ENCODE data around the gene ITGB1. TPM values are rescaled to one million over a fixed set of nuclear protein-coding genes. Genes with fewer than 3 reads are reported as not detected.

ITGB1 gene
- total and polyA plus RNA-seq, 2 of the 8 experiments (the other 6 are each of a cell fraction or from before 2014, with no cell fraction given): 82.7 to 321 TPM

GRCh38 chr10:32890444-32890843 lies 67.6 kb downstream of the ITGB1 start:
- no peak for TF ChIP-seq SIRT6 (IDR thresholded peaks at IDR 0.05; ENCODE audit: low read length)
- Histone ChIP-seq H3K27me3 (replicated peaks in 1 of 4; ENCODE audit: control insufficient read depth in 3 of 4, extremely low read depth in 1 of 4, insufficient read depth in 3 of 4, low read length in 3 of 4) (no peaks in the 10 kb centered on the region), H2BK120ac (replicated peaks; ENCODE audit: low read depth, low read length) (no peak overlapping the region), H3K4me3 (ENCODE audit: extremely low read depth in 1 of 4, insufficient read depth in 2 of 4, low read depth in 3 of 4, low read length in 4 of 4) (no peak overlapping the region), H4K5ac (ENCODE audit: insufficient read length, low read depth, low read length) (no peak overlapping the region), H3K23me2 (ENCODE audit: low read depth, low read length) (no peaks in the 10 kb centered on the region), H3K4ac (replicated peaks; ENCODE audit: insufficient read length, low read depth, low read length) (no peak overlapping the region), H3K56ac (replicated peaks; ENCODE audit: insufficient read length, low read depth, low read length) (no peak overlapping the region), H3K79me2 (ENCODE audit: control insufficient read depth in 1 of 2, insufficient read depth in 2 of 2, low read length in 2 of 2) (no peaks in the 10 kb centered on the region), H2BK20ac (ENCODE audit: low read length) (no peak overlapping the region), H2AFZ (ENCODE audit: low read length) (no peak overlapping the region), H4K91ac (replicated peaks; ENCODE audit: insufficient read length, low read length) (no peak overlapping the region), H4K8ac (ENCODE audit: extremely low read depth, insufficient read depth, low read length) (no peak overlapping the region), H3K27ac (ENCODE audit: low read depth, low read length) (no peak overlapping the region), H3K4me2 (ENCODE audit: insufficient read depth in 1 of 2, low read depth in 2 of 2, low read length in 2 of 2) (no peak overlapping the region), H3K4me1 (replicated peaks in 1 of 4; ENCODE audit: control insufficient read depth in 3 of 4, insufficient read depth in 4 of 4, low read length in 3 of 4) (peaks cover 0 to 7% (median 2%) of the 10 kb centered on the region in 4 experiments; a peak in 1 of 7 replicates), H2BK15ac (ENCODE audit: low read length) (no peak overlapping the region), H3K14ac (ENCODE audit: insufficient read length) (no peak overlapping the region), H2BK12ac (ENCODE audit: low read depth, low read length) (no peak overlapping the region), H3K23ac (ENCODE audit: insufficient read length) (no peak overlapping the region), H2AK5ac (ENCODE audit: low read depth, low read length) (no peak overlapping the region), H4K20me1 (replicated peaks in 1 of 2; ENCODE audit: control insufficient read depth in 1 of 2, insufficient read depth in 2 of 2, low read length in 2 of 2) (no peaks in the 10 kb centered on the region), H2BK5ac (ENCODE audit: low read depth, low read length) (no peak overlapping the region; the same call in 1 of the 2 replicates), H3K18ac (ENCODE audit: extremely low read depth, low read length) (no peak overlapping the region), H3K36me3 (ENCODE audit: control insufficient read depth in 2 of 4, insufficient read depth in 4 of 4, low read length in 3 of 4) (no peaks in the 10 kb centered on the region), H3K9me3 (ENCODE audit: insufficient read depth in 2 of 2, low read depth in 1 of 2, low read length in 1 of 2) (no peaks in the 10 kb centered on the region), H3K9ac (replicated peaks in 1 of 4; ENCODE audit: extremely low read depth in 1 of 4, low read depth in 3 of 4, low read length in 3 of 4) (no peak overlapping the region), H3K79me1 (ENCODE audit: low read depth, low read length) (no peaks in the 10 kb centered on the region)
- ChIA-PET CTCF (ENCODE audit: partially characterized antibody) (interaction anchor here (3.1 kb wide), 1 partner anchor 119 kb away, joined by 11 read pairs; no protein-coding TSS in a partner anchor), POLR2A (ENCODE audit: partially characterized antibody) (no interaction called here)
- 82% methylated on average over 3 of the region's 3 CpGs; no CpG with 5 or more reads in 1 of the 2 experiments for WGBS, 2 experiments (ENCODE audit: extremely low coverage in 1 of 2, insufficient coverage in 1 of 2, insufficient read length in 1 of 2, insufficient replicate concordance in 2 of 2, low coverage in 1 of 2, low lambda C conversion rate in 2 of 2, missing lambda C conversion rate in 1 of 2)
- DNase-seq (ENCODE audit: low read depth in 1 of 2, low spot score in 2 of 2) (no peak), FAIRE-seq (no peak)

Data from H1 (cell line).